Astrocyte of the cerebellum (primary cell): ENCODE data around the gene FMN2.
A peak's percentile ranks its signal among the peaks of the same experiment; 100 is the strongest.

ENCODE experiments used
- DNase-seq: peaks from one replicate; pipeline ENCODE4 v3.0.0-alpha.2; 2011; ENCODE audit warnings: low read depth
- H3K4me3 ChIP-seq: 2 replicates; pipeline ENCODE4 v1.5.1; 2011; ENCODE audit warnings: mild to moderate bottlenecking, low read depth, low read length, moderate library complexity
- in situ Hi-C: cut with HindIII; loops from 2 replicates; pipeline ENCODE4 v1.10.0; 2017; ENCODE audit warnings: low sequenced_read_pairs
- TF ChIP-seq, protein P1 (sequence below): IDR thresholded peaks from 2 replicates; pipeline ENCODE4 v1.5.1; 2012; ENCODE audit warnings: low read length, low read depth, moderate library complexity, mild to moderate bottlenecking; ENCODE audit errors: missing control alignments

FMN2 gene

DNA sequence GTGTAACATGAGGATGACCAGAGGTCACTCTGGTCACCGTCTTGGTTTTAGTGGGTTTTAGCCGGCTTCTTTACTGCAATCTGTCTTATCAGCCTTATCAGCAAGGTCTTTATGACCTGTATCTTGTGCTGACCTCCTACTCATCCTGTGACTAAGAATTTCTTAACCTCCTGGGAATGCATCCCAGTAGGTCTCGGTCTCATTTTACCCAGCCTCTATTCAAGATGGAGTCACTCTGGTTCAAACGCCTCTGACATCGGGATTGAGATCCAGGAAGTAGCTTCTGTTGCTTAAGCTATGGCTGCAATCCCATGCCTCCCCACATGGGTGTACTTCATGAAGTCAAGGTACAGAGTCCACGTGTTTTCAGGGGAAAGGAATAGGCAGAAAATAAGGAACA, 19.9 kb downstream of the FMN2 start:
- TF ChIP-seq, protein P1, sequence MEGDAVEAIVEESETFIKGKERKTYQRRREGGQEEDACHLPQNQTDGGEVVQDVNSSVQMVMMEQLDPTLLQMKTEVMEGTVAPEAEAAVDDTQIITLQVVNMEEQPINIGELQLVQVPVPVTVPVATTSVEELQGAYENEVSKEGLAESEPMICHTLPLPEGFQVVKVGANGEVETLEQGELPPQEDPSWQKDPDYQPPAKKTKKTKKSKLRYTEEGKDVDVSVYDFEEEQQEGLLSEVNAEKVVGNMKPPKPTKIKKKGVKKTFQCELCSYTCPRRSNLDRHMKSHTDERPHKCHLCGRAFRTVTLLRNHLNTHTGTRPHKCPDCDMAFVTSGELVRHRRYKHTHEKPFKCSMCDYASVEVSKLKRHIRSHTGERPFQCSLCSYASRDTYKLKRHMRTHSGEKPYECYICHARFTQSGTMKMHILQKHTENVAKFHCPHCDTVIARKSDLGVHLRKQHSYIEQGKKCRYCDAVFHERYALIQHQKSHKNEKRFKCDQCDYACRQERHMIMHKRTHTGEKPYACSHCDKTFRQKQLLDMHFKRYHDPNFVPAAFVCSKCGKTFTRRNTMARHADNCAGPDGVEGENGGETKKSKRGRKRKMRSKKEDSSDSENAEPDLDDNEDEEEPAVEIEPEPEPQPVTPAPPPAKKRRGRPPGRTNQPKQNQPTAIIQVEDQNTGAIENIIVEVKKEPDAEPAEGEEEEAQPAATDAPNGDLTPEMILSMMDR = peak; percentile 23
- H3K4me3 ChIP-seq = no peak overlapping the region
- in situ Hi-C loops = no loop called here
- no peak for DNase-seq

- no peak overlapping the region for H3K4me3 ChIP-seq
- in situ Hi-C loops = no loop called here
- DNase-seq = no peak
- TF ChIP-seq, protein P1 = no peak
Observed at GRCh38 chr1:240114222-240114621, 22.5 kb downstream of the FMN2 start.

- in situ Hi-C loops = no loop called here
- DNase-seq = no peak
- TF ChIP-seq, protein P1 = no peak
- no peak overlapping the region for H3K4me3 ChIP-seq
Observed at GRCh38 chr1:240115831-240116230, 24.1 kb downstream of the FMN2 start.

DNA sequence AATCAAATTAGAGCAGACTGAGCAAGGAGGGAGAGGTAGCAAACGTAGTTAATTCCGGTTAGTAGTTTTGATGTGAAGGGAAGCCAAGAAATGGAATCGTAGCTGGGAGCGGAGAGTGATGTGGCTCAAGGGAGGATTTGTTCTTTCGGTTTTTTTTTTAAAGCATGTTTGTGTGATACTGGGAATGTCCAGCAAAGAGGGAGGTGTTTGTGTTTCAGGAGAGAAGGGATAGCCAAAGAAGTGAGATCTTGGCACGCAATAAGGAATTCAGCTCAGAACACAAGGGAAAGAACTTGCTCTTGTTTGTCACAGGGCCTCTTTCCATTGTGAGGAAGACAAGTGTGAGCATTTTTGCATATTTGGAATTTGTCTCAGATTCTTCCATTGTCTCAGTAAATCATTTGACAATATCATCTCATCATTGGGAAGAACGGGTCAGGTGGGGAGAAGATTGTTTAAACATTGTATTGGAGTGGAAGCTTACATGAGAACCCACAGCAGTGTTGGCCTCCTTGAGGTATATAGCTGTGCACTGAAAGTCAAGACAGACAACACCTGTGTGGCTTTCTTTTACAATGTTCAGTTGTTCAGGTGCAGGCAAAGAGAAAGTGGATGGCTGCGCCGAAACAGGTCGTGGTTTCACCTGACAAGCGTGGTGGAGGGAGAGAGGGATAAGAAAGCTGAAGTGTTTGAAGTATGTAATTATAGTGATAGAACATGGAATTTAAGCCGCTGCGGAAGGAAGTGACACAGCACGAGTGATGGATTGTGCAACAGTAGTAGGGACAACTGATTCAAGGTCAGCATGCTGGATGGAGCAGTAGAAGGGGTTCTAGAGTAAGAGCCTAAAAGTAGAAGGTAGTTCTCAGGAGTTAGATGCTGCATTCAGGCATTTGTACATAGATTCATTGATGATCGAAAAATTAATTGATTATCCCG, 25.4 kb downstream of the FMN2 start:
- H3K4me3 ChIP-seq = no peak overlapping the region
- DNase-seq = no peak
- TF ChIP-seq, protein P1 = no peak
- in situ Hi-C loops = no loop called here

DNA sequence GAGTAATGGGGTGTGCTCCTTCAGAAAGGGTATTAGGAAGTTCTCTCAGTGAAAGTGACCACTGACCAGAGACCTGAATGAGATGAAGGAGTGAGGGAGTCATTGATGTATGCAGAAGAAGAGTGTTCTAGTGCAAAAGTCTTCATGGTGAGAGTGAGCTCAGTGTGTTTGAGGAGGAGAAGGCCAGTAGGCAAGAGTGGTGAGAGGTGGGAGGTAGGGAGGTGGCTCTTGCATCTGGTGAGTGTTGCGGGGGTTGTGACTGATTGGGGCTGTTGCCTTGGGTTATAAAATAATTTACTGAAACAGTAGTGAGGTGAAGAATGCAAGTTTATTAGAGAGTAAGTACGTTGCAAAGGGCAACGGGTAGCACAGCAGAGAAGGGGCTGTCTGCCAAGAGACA, 26.2 kb downstream of the FMN2 start:
- no peak for DNase-seq
- no peak overlapping the region for H3K4me3 ChIP-seq
- TF ChIP-seq, protein P1 = no peak
- in situ Hi-C loops = no loop called here

DNA sequence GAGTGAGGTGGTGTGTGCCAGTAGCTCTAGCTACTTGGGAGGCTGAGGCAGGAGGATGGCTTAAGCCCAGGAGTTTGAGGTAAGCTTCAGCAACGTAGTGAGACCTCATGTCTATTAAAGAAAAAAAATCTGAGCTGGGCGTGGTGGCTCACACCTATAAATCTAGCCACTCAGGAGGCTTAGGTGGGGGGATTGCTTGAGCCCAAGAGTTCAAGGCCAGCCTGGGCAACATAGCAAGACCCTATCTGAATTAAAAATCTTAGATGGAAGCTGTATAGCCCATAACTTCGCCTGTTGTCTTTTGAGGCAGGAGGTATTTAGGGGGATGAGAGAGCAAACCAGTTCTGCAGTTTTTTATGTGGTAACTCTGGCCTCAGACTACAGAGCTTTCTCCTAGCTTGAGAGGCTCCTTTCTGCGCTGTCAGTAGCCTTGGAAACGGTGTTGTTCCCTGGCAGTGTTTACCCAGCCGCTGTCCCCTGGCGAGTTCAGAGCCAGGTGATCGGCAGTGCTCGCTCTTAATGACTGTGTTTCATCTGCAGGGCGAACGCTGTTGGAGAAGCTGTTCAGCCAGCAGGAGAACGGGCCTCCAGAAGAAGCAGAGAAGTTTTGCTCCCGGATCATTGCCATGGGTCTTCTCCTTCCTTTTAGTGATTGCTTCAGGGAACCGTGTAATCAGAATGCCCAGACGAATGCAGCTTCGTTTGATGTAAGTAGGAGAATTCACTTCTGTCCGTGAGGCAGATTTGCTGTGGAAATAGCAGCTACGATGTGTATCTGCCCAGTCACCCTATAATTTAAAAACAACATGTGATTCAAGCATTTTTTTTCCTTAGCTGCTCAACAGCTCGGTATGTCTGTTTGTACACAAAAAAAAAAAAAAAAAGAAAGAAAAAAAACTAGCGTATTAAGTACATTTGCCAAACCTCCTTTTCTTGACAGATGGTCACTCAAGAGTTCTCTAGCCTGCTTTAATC, 31.2 kb downstream of the FMN2 start:
- in situ Hi-C loops = no loop called here
- H3K4me3 ChIP-seq = peak overlapping the region; percentile 24
- DNase-seq = peak; percentile 51
- TF ChIP-seq, protein P1 = no peak
